ENCODE measurements around the gene SOX21. TPM values are rescaled to one million over a fixed set of nuclear protein-coding genes. Genes with fewer than 3 reads are reported as not detected.

The SOX21 gene
- polyA plus RNA-seq, 1 donor (not counting 4 experiments of a cell fraction or from before 2014, with no cell fraction given), result not detected

- H3K9me1 ChIP-seq (ENCODE audit: control insufficient read depth, extremely low read depth, insufficient read depth, low read length), result no peaks in the 10 kb centered on the region
- H3K27me3 ChIP-seq (ENCODE audit: control insufficient read depth, extremely low read depth, insufficient read depth, low read length), result peaks cover 61% of the 10 kb centered on the region
- H3K36me3 ChIP-seq (ENCODE audit: control insufficient read depth in 2 of 2, extremely low read depth in 1 of 2, insufficient read depth in 2 of 2, low read length in 2 of 2), result no peaks in the 10 kb centered on the region
- no peaks in the 10 kb centered on the region for H4K20me1 ChIP-seq (ENCODE audit: control insufficient read depth, extremely low read depth, insufficient read depth, low read length)
- no peak overlapping the region for H3K27ac ChIP-seq (ENCODE audit: control insufficient read depth, insufficient read depth, low read length)
- H3K9me3 ChIP-seq (ENCODE audit: control insufficient read depth, low read depth, low read length), result no peaks in the 10 kb centered on the region
- TF ChIP-seq CTCF (optimal IDR thresholded peaks at IDR 0.05 in 1 of 3, IDR thresholded peaks at IDR 0.05 in 1 of 3, conservative IDR thresholded peaks at IDR 0.05 in 1 of 3; ENCODE audit: extremely low read depth in 1 of 3, insufficient read depth in 2 of 3, low read length in 3 of 3) (no peak), EZH2 (IDR thresholded peaks at IDR 0.05; ENCODE audit: low read length) (no peak)
- DNase-seq (ENCODE audit: low read depth, low spot score) (no peak), FAIRE-seq (no peak)
- peaks cover 10% of the 10 kb centered on the region for H3K4me1 ChIP-seq (ENCODE audit: control insufficient read depth, extremely low read depth, insufficient read depth, low read length)
- no peak overlapping the region for H3K9ac ChIP-seq (ENCODE audit: control insufficient read depth, extremely low read depth, insufficient read depth, low read length)
- dilution Hi-C loops (cut with MboI; ENCODE audit: extremely low pct_ligation_motif_present, low sequenced_read_pairs), result no loop called here
- no peaks in the 10 kb centered on the region for H3K79me2 ChIP-seq (ENCODE audit: control insufficient read depth, insufficient read depth, low read length)
- H3K4me2 ChIP-seq (ENCODE audit: control insufficient read depth, extremely low read depth, insufficient read depth, low read depth, low read length), result no peak overlapping the region
- H2AFZ ChIP-seq (ENCODE audit: control insufficient read depth, low read length), result no peak overlapping the region
- H3K4me3 ChIP-seq (ENCODE audit: control insufficient read depth in 2 of 3, extremely low read depth in 1 of 3, insufficient read depth in 2 of 3, low read depth in 1 of 3, low read length in 3 of 3), result no peak overlapping the region
These were observed 7.0 kb downstream of the SOX21 start for GRCh38 chr13:94705081-94706030.

DNA sequence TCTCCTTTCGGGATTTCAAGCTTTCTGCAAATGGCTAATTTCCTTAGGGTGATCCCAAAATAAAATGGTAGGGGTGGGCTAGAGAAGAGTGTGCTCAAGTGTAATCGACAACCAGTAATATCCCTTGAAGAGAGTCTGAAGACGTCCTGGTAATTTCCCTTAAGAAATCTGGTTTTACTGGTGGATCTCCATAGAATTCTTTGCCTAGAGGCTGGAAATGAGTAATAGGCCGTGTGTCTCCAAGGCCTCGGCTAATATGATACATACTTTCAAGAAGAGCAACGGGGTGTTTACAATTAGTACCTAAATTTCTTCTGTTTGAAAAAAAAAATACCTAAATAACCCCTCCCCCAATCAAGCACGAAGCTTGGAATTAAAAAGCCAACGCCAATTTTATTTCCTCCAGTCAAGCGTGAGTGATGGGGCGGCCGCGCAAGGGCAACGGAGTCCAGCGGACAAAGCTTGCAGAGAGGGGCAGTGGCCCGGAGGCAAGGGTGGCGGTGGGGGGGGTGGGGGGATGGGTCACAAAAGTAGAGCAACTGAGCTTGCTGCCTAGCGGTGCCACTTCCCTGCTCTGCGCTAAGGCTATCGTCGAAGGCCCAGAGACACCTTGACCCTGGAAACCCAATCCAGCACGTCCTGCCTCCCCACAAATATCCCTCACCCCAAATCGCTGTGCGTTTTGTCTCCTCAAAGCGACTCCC is 7.8 kb downstream of the SOX21 start:
- FAIRE-seq, result no peak
- no peak for DNase-seq (ENCODE audit: low read depth, low spot score)
- Histone ChIP-seq H3K9me1 (ENCODE audit: control insufficient read depth, extremely low read depth, insufficient read depth, low read length) (no peaks in the 10 kb centered on the region), H3K27ac (ENCODE audit: control insufficient read depth, insufficient read depth, low read length) (no peak overlapping the region), H2AFZ (ENCODE audit: control insufficient read depth, low read length) (no peak overlapping the region), H3K36me3 (ENCODE audit: control insufficient read depth in 2 of 2, extremely low read depth in 1 of 2, insufficient read depth in 2 of 2, low read length in 2 of 2) (no peaks in the 10 kb centered on the region), H3K79me2 (ENCODE audit: control insufficient read depth, insufficient read depth, low read length) (no peaks in the 10 kb centered on the region), H4K20me1 (ENCODE audit: control insufficient read depth, extremely low read depth, insufficient read depth, low read length) (no peaks in the 10 kb centered on the region), H3K4me3 (ENCODE audit: control insufficient read depth in 2 of 3, extremely low read depth in 1 of 3, insufficient read depth in 2 of 3, low read depth in 1 of 3, low read length in 3 of 3) (no peak overlapping the region), H3K9me3 (ENCODE audit: control insufficient read depth, low read depth, low read length) (no peaks in the 10 kb centered on the region), H3K27me3 (ENCODE audit: control insufficient read depth, extremely low read depth, insufficient read depth, low read length) (peaks cover 58% of the 10 kb centered on the region), H3K9ac (ENCODE audit: control insufficient read depth, extremely low read depth, insufficient read depth, low read length) (no peak overlapping the region), H3K4me2 (ENCODE audit: control insufficient read depth, extremely low read depth, insufficient read depth, low read depth, low read length) (no peak overlapping the region), H3K4me1 (ENCODE audit: control insufficient read depth, extremely low read depth, insufficient read depth, low read length) (peaks cover 7% of the 10 kb centered on the region)
- TF ChIP-seq EZH2 (IDR thresholded peaks at IDR 0.05; ENCODE audit: low read length) (no peak), CTCF (optimal IDR thresholded peaks at IDR 0.05 in 1 of 3, IDR thresholded peaks at IDR 0.05 in 1 of 3, conservative IDR thresholded peaks at IDR 0.05 in 1 of 3; ENCODE audit: extremely low read depth in 1 of 3, insufficient read depth in 2 of 3, low read length in 3 of 3) (no peak)
- dilution Hi-C loops (cut with MboI; ENCODE audit: extremely low pct_ligation_motif_present, low sequenced_read_pairs), result no loop called here
